Measurements from ENCODE around the gene NFAT5. TPM values are rescaled to one million over a fixed set of nuclear protein-coding genes. Genes with fewer than 3 reads are reported as not detected.
"Not testable (repeated sequence)": the region's sequence is repeated elsewhere in the genome, so short reads cannot be mapped to it uniquely, and the experiment has no call there.

The NFAT5 gene
- total RNA-seq, 1 experiment from 2014 or later = 21.0 TPM

- Histone ChIP-seq H4K20me1 (ENCODE audit: control insufficient read depth, insufficient read depth, insufficient read length) (no peaks in the 10 kb centered on the region), H2BK12ac (ENCODE audit: insufficient read length, low read depth, low read length) (no peak overlapping the region), H3K56ac (ENCODE audit: insufficient read length, low read depth, low read length) (no peak overlapping the region), H3K23ac (ENCODE audit: insufficient read length, low read depth, low read length) (no peak overlapping the region), H3K79me2 (ENCODE audit: insufficient read depth, low read length) (peaks cover 2% of the 10 kb centered on the region; the same call in 1 of the 2 replicates), H4K5ac (ENCODE audit: insufficient read length, low read depth, low read length) (no peak overlapping the region), H2BK20ac (ENCODE audit: low read depth, low read length, poor library complexity, severe bottlenecking) (no peak overlapping the region), H3K4ac (ENCODE audit: low read depth, low read length) (no peak overlapping the region), H3K9me3 (ENCODE audit: control insufficient read depth, low read depth, low read length) (no peaks in the 10 kb centered on the region), H3K4me1 (ENCODE audit: insufficient read depth, low read length) (no peaks in the 10 kb centered on the region; the same call in 1 of the 2 replicates), H2BK120ac (ENCODE audit: low read depth, low read length, poor library complexity, severe bottlenecking) (no peak overlapping the region), H3K18ac (ENCODE audit: insufficient read length, low read depth, low read length) (no peak overlapping the region), H3T11ph (ENCODE audit: low read length) (no peak overlapping the region), H4K8ac (replicated peaks; ENCODE audit: insufficient read length, low read depth, low read length) (no peak overlapping the region), H3K4me2 (ENCODE audit: insufficient read depth, insufficient read length, low read length) (peak overlapping the region; percentile 78), H2AK5ac (ENCODE audit: insufficient read length, low read length) (no peak overlapping the region), H3K79me1 (ENCODE audit: insufficient read depth, low read depth, low read length, poor library complexity, severe bottlenecking) (no peaks in the 10 kb centered on the region), H3K9ac (ENCODE audit: extremely low read depth, insufficient read length, low read length) (no peak overlapping the region), H4K91ac (ENCODE audit: insufficient read length, low read depth, low read length) (no peak overlapping the region), H2BK5ac (ENCODE audit: insufficient read length, low read length) (no peak overlapping the region), H2BK15ac (ENCODE audit: low read depth, low read length) (no peak overlapping the region), H3K27ac (ENCODE audit: insufficient read length, low read depth, low read length) (no peak overlapping the region), H3K14ac (ENCODE audit: insufficient read depth, low read length) (no peak overlapping the region), H2AFZ (ENCODE audit: low read length) (no peak overlapping the region), H3K23me2 (ENCODE audit: insufficient read length, low read depth, low read length, poor library complexity, severe bottlenecking) (peaks cover 12% of the 10 kb centered on the region), H3K27me3 (ENCODE audit: insufficient read depth, low read length) (no peaks in the 10 kb centered on the region)
- Mint-ChIP-seq H3K9me3 (no peaks in the 10 kb centered on the region; a peak in 1 of 5 replicates), H3K27me3 (ENCODE audit: low read depth) (no peaks in the 10 kb centered on the region), H3K4me3 (peak overlapping the region; percentile 81 to 91), H3K4me1 (peaks cover 25 to 40% of the 10 kb centered on the region in 2 experiments), H3K27ac (peak overlapping the region; percentile 85 to 100 (median 92); a peak in 5 of 7 replicates), H3K36me3 (ENCODE audit: insufficient read depth in 1 of 3, low read depth in 3 of 3) (peaks cover 0 to 5% (median 5%) of the 10 kb centered on the region in 3 experiments; a peak in 2 of 7 replicates)
- DNase-seq = no peak
- TF ChIP-seq, protein P1, sequence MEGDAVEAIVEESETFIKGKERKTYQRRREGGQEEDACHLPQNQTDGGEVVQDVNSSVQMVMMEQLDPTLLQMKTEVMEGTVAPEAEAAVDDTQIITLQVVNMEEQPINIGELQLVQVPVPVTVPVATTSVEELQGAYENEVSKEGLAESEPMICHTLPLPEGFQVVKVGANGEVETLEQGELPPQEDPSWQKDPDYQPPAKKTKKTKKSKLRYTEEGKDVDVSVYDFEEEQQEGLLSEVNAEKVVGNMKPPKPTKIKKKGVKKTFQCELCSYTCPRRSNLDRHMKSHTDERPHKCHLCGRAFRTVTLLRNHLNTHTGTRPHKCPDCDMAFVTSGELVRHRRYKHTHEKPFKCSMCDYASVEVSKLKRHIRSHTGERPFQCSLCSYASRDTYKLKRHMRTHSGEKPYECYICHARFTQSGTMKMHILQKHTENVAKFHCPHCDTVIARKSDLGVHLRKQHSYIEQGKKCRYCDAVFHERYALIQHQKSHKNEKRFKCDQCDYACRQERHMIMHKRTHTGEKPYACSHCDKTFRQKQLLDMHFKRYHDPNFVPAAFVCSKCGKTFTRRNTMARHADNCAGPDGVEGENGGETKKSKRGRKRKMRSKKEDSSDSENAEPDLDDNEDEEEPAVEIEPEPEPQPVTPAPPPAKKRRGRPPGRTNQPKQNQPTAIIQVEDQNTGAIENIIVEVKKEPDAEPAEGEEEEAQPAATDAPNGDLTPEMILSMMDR (conservative IDR thresholded peaks at IDR 0.05) = no peak
- WGBS (ENCODE audit: extremely low coverage, insufficient read length, low lambda C conversion rate) = no CpG with 5 or more reads among the region's 5 CpGs
Observed at GRCh38 chr16:69727916-69728270, 162.1 kb downstream of the NFAT5 start.

GRCh38 chr16:69729030-69729429 is 163.3 kb downstream of the NFAT5 start:
- not testable (repeated sequence) for H3K27me3 Mint-ChIP-seq (ENCODE audit: low read depth); H2AK5ac ChIP-seq (ENCODE audit: insufficient read length, low read length); H4K20me1 ChIP-seq (ENCODE audit: control insufficient read depth, insufficient read depth, insufficient read length); H3K4me2 ChIP-seq (ENCODE audit: insufficient read depth, insufficient read length, low read length); H3K18ac ChIP-seq (ENCODE audit: insufficient read length, low read depth, low read length); H2AFZ ChIP-seq (ENCODE audit: low read length); H2BK15ac ChIP-seq (ENCODE audit: low read depth, low read length); H3K23ac ChIP-seq (ENCODE audit: insufficient read length, low read depth, low read length); H3K9me3 Mint-ChIP-seq; H4K8ac ChIP-seq (replicated peaks; ENCODE audit: insufficient read length, low read depth, low read length); H3T11ph ChIP-seq (ENCODE audit: low read length); H3K9me3 ChIP-seq (ENCODE audit: control insufficient read depth, low read depth, low read length); DNase-seq; H3K79me1 ChIP-seq (ENCODE audit: insufficient read depth, low read depth, low read length, poor library complexity, severe bottlenecking); H3K9ac ChIP-seq (ENCODE audit: extremely low read depth, insufficient read length, low read length); H3K79me2 ChIP-seq (ENCODE audit: insufficient read depth, low read length); H3K56ac ChIP-seq (ENCODE audit: insufficient read length, low read depth, low read length); H3K4me1 ChIP-seq (ENCODE audit: insufficient read depth, low read length); H2BK120ac ChIP-seq (ENCODE audit: low read depth, low read length, poor library complexity, severe bottlenecking); H2BK5ac ChIP-seq (ENCODE audit: insufficient read length, low read length); H2BK12ac ChIP-seq (ENCODE audit: insufficient read length, low read depth, low read length); H3K27ac ChIP-seq (ENCODE audit: insufficient read length, low read depth, low read length); H3K36me3 Mint-ChIP-seq (ENCODE audit: insufficient read depth in 1 of 3, low read depth in 3 of 3); H4K5ac ChIP-seq (ENCODE audit: insufficient read length, low read depth, low read length); H2BK20ac ChIP-seq (ENCODE audit: low read depth, low read length, poor library complexity, severe bottlenecking); H3K27me3 ChIP-seq (ENCODE audit: insufficient read depth, low read length); H4K91ac ChIP-seq (ENCODE audit: insufficient read length, low read depth, low read length); H3K4me3 Mint-ChIP-seq; H3K14ac ChIP-seq (ENCODE audit: insufficient read depth, low read length); H3K4ac ChIP-seq (ENCODE audit: low read depth, low read length)
- no CpG with 5 or more reads among the region's 4 CpGs for WGBS (ENCODE audit: extremely low coverage, insufficient read length, low lambda C conversion rate)
- peaks cover 12% of the 10 kb centered on the region for H3K23me2 ChIP-seq (ENCODE audit: insufficient read length, low read depth, low read length, poor library complexity, severe bottlenecking)
- H3K27ac Mint-ChIP-seq = peak overlapping the region in 1 of 3 experiments; percentile 8; a peak in 2 of 7 replicates
- H3K4me1 Mint-ChIP-seq = peaks cover 23 to 40% of the 10 kb centered on the region in 2 experiments

All from H9 (cell line).